ENCODE data around the gene ZC3H12C. TPM values are rescaled to one million over a fixed set of nuclear protein-coding genes. Genes with fewer than 3 reads are reported as not detected.

ZC3H12C gene
- total and polyA plus RNA-seq, 2 of the 4 experiments (the other 2 are of a cell fraction): 4.2 to 15.8 TPM

- H2BK120ac ChIP-seq (ENCODE audit: low read depth, low read length): no peak overlapping the region
- no peak overlapping the region for H3K4me3 ChIP-seq (ENCODE audit: insufficient read depth, low read depth, low read length)
- ChIA-PET POLR2A (ENCODE audit: unreplicated experiment) (no interaction called here), CTCF (no interaction called here)
- no peak for DNase-seq
- in situ Hi-C loops (cut with MboI; ENCODE audit: low sequenced_read_pairs): loop anchor here (25.0 kb wide), 1 partner anchor 1220 kb away; no protein-coding TSS in a partner anchor
- H3K14ac ChIP-seq (replicated peaks; ENCODE audit: low read depth, low read length): no peak overlapping the region
- H3K18ac ChIP-seq (ENCODE audit: low read depth, low read length): no peak overlapping the region
- H3K36me3 ChIP-seq (ENCODE audit: control insufficient read depth, insufficient read depth, low read length): 0 out of 2 replicates have a peak, but pooled peaks cover 2% of the 10 kb centered on the region
- H3K9ac ChIP-seq (ENCODE audit: low read depth, low read length): no peak overlapping the region
- no peak for TF ChIP-seq CHD1 (IDR thresholded peaks at IDR 0.05; ENCODE audit: low read depth, low read length)
- no peak for TF ChIP-seq POLR2A (IDR thresholded peaks at IDR 0.05; ENCODE audit: low read depth, low read length)
- TF ChIP-seq, protein P1, sequence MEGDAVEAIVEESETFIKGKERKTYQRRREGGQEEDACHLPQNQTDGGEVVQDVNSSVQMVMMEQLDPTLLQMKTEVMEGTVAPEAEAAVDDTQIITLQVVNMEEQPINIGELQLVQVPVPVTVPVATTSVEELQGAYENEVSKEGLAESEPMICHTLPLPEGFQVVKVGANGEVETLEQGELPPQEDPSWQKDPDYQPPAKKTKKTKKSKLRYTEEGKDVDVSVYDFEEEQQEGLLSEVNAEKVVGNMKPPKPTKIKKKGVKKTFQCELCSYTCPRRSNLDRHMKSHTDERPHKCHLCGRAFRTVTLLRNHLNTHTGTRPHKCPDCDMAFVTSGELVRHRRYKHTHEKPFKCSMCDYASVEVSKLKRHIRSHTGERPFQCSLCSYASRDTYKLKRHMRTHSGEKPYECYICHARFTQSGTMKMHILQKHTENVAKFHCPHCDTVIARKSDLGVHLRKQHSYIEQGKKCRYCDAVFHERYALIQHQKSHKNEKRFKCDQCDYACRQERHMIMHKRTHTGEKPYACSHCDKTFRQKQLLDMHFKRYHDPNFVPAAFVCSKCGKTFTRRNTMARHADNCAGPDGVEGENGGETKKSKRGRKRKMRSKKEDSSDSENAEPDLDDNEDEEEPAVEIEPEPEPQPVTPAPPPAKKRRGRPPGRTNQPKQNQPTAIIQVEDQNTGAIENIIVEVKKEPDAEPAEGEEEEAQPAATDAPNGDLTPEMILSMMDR (conservative IDR thresholded peaks at IDR 0.05; ENCODE audit: low read depth, low read length): no peak
- no peak for TF ChIP-seq SMC3 (IDR thresholded peaks at IDR 0.05; ENCODE audit: low read depth, low read length)
- H3K9me1 ChIP-seq (ENCODE audit: insufficient read depth, low read length): no peaks in the 10 kb centered on the region
- H2AK5ac ChIP-seq (ENCODE audit: low read depth, low read length): no peak overlapping the region
- no peaks in the 10 kb centered on the region for H3K27me3 ChIP-seq (ENCODE audit: control insufficient read depth, insufficient read depth, low read length)
- H3K23ac ChIP-seq (ENCODE audit: low read depth, low read length): no peak overlapping the region
- no peak overlapping the region for H3K4ac ChIP-seq (ENCODE audit: low read depth, low read length)
- no peak overlapping the region for H2BK20ac ChIP-seq (ENCODE audit: low read depth, low read length)
- H3K4me2 ChIP-seq (ENCODE audit: low read depth, low read length): no peak overlapping the region
- no peak overlapping the region for H2AK9ac ChIP-seq (replicated peaks; ENCODE audit: low read depth, low read length, poor library complexity)
- no peak overlapping the region for H2BK15ac ChIP-seq (ENCODE audit: low read depth, low read length)
- no peak for ATAC-seq (ENCODE audit: low read depth)
- no TSS peak for BruUV-seq (replicated peaks)
- WGBS, 2 experiments (ENCODE audit: extremely low coverage in 2 of 2, insufficient read length in 1 of 2): no CpG with 5 or more reads among the region's 12 CpGs
- H3K56ac ChIP-seq (ENCODE audit: extremely low read depth, insufficient read depth, low read length): no peak overlapping the region
- H4K5ac ChIP-seq (ENCODE audit: low read depth, low read length): no peak overlapping the region
- no peak overlapping the region for H4K8ac ChIP-seq (ENCODE audit: low read depth in 2 of 2, low read length in 2 of 2)
- H2AFZ ChIP-seq (replicated peaks; ENCODE audit: low read length, poor library complexity): no peak overlapping the region
- H2BK5ac ChIP-seq (ENCODE audit: low read depth, low read length, poor library complexity, severe bottlenecking): no peak overlapping the region
- H3K4me1 ChIP-seq (ENCODE audit: control insufficient read depth, insufficient read depth, low read length): no peaks in the 10 kb centered on the region
- H4K91ac ChIP-seq (ENCODE audit: insufficient read depth, low read depth, low read length): no peak overlapping the region
- no peaks in the 10 kb centered on the region for H4K20me1 ChIP-seq (ENCODE audit: insufficient read depth, low read length)
- H3K9me3 ChIP-seq (ENCODE audit: control insufficient read depth, insufficient read depth, low read length): no peaks in the 10 kb centered on the region
- H3K27ac ChIP-seq (ENCODE audit: insufficient read depth, low read length): no peak overlapping the region
- H3K79me1 ChIP-seq (ENCODE audit: low read depth in 1 of 2, low read length in 2 of 2): peaks cover 0 to 3% of the 10 kb centered on the region in 2 experiments; a peak in 1 of 4 replicates
- dilution Hi-C loops (cut with HindIII; ENCODE audit: low sequenced_read_pairs, unreplicated experiment): no loop called here
- intact Hi-C loops (cut with micrococcal nuclease): no loop called here
Measured at GRCh38 chr11:110217223-110217877, 124.2 kb downstream of the ZC3H12C start.

All from IMR-90 (cell line).